SK-N-SH (cell line): ENCODE data around the gene RASL11B. TPM values are rescaled to one million over a fixed set of nuclear protein-coding genes. Genes with fewer than 3 reads are reported as not detected.

Source experiments
- CTCF ChIA-PET: fragments of 300-600, 350-600 bp; formaldehyde crosslinking; extraction: SDS; loops from one replicate; lab custom pipeline; 2021; lab: Yijun Ruan, JAX
- POLR2A ChIA-PET: fragments of 350-600 bp; sonication (Branson Sonifier 250); formaldehyde crosslinking; extraction: SDS; loops from one replicate; lab custom pipeline; 2020; ENCODE audit warnings: antibody characterized with exemption, inconsistent platforms; lab: Yijun Ruan, JAX
- DNase-seq: peaks from one replicate; pipeline ENCODE4 v3.0.0; 2012
- H2AFZ ChIP-seq: fragments of 200-600 bp; sonication (generic); 2 replicates; pipeline ENCODE4 v1.8.1; 2016; ENCODE audit warnings: antibody characterized with exemption, mild to moderate bottlenecking, low read depth
- H3F3A ChIP-seq: fragments of 200-600 bp; sonication (generic); replicated peaks from 2 replicates; pipeline ENCODE3; 2016; ENCODE audit warnings: antibody characterized with exemption, mild to moderate bottlenecking; ENCODE audit not compliant: insufficient read depth
- H3K27ac ChIP-seq, 2 experiments: fragments of 200-500 bp in 1 of 2; fragments of 200-600 bp in 1 of 2; sonication (Bioruptor generic) in 1 of 2; sonication (generic), shearing (Covaris generic) in 1 of 2; 2 replicates each; pipeline versions ENCODE4 v1.5.1 to v1.6.1; 2014 to 2016; ENCODE audit warnings: low read depth in 2 of 2, inconsistent platforms in 1 of 2, low read length in 1 of 2, mild to moderate bottlenecking in 1 of 2, mixed read lengths in 1 of 2
- H3K27me3 ChIP-seq: fragments of 200-600 bp; sonication (generic), shearing (Covaris generic); 2 replicates; pipeline ENCODE4 v1.6.1; 2016; ENCODE audit warnings: mixed run types; ENCODE audit not compliant: insufficient read depth
- H3K36me3 ChIP-seq, 2 experiments: fragments of 200-500 bp in 1 of 2; fragments of 200-600 bp in 1 of 2; sonication (Bioruptor generic) in 1 of 2; sonication (generic) in 1 of 2; replicated peaks in 1 of 2; 2 replicates each; pipeline versions ENCODE3 to v1.5.1; 2014 to 2016; ENCODE audit warnings: low read length in 1 of 2, mild to moderate bottlenecking in 1 of 2; ENCODE audit not compliant: insufficient read depth in 2 of 2, control insufficient read depth in 1 of 2
- H3K4me1 ChIP-seq, 2 experiments: fragments of 200-500 bp in 1 of 2; fragments of 200-600 bp in 1 of 2; sonication (Bioruptor generic) in 1 of 2; sonication (generic), shearing (Covaris generic) in 1 of 2; 2 replicates each; pipeline versions ENCODE4 v1.5.1 to v1.6.1; 2014 to 2016; ENCODE audit warnings: low read depth in 1 of 2, low read length in 1 of 2, mixed run types in 1 of 2; ENCODE audit not compliant: insufficient read depth in 2 of 2, control insufficient read depth in 1 of 2
- H3K4me2 ChIP-seq: fragments of 200-600 bp; sonication (generic), shearing (Covaris generic); 2 replicates; pipeline ENCODE4 v1.6.1; 2017; ENCODE audit warnings: mixed run types
- H3K4me3 ChIP-seq, 2 experiments: fragments of 200-500 bp in 1 of 2; fragments of 200-600 bp in 1 of 2; sonication (Bioruptor generic) in 1 of 2; sonication (generic), shearing (Covaris generic) in 1 of 2; 2 replicates each; pipeline versions ENCODE4 v1.5.1 to v1.8.1; 2014 to 2016; ENCODE audit warnings: low read depth in 2 of 2, inconsistent platforms in 1 of 2, low read length in 1 of 2, mild to moderate bottlenecking in 1 of 2, mixed read lengths in 1 of 2, moderate library complexity in 1 of 2
- H3K79me2 ChIP-seq: fragments of 200-600 bp; sonication (generic); 2 replicates; pipeline ENCODE4 v1.8.1; 2017; ENCODE audit warnings: mild to moderate bottlenecking; ENCODE audit not compliant: insufficient read depth
- H3K9ac ChIP-seq: fragments of 200-600 bp; sonication (generic); 2 replicates; pipeline ENCODE4 v1.6.1; 2017; ENCODE audit warnings: mixed run types
- H3K9me2 ChIP-seq: fragments of 200-600 bp; sonication (generic); 2 replicates; pipeline ENCODE4 v1.6.1; 2017; ENCODE audit warnings: mixed run types
- H3K9me3 ChIP-seq: fragments of 200-600 bp; sonication (generic); 2 replicates; pipeline ENCODE4 v1.6.1; 2017; ENCODE audit warnings: mixed run types, mild to moderate bottlenecking, moderate library complexity
- H4K20me1 ChIP-seq: fragments of 200-600 bp; sonication (generic); 2 replicates; pipeline ENCODE4 v1.6.1; 2017; ENCODE audit warnings: mild to moderate bottlenecking, mixed run types; ENCODE audit not compliant: insufficient read depth
- CHD2 ChIP-seq: fragments of 150-350 bp; IDR thresholded peaks from 2 replicates; pipeline ENCODE4 v1.6.1; 2018; ENCODE audit warnings: low read length; ENCODE audit not compliant: partially characterized antibody
- CTCF ChIP-seq: fragments of 200-600 bp; sonication (generic); IDR thresholded peaks from 2 replicates; pipeline ENCODE4 v1.6.1; 2017; ENCODE audit warnings: antibody characterized with exemption, mild to moderate bottlenecking, moderate library complexity
- EZH2phosphoT487 ChIP-seq: fragments of 200-600 bp; sonication (generic); IDR thresholded peaks from 2 replicates; pipeline ENCODE4 v1.6.1; 2017; ENCODE audit warnings: low read depth, mixed run types, mild to moderate bottlenecking, antibody characterized with exemption, moderate library complexity, borderline replicate concordance
- FOSL2 ChIP-seq: IDR thresholded peaks from 2 replicates; pipeline ENCODE4 v1.4.0; 2012; ENCODE audit warnings: low read depth, mild to moderate bottlenecking, moderate library complexity, borderline replicate concordance
- JUND ChIP-seq: IDR thresholded peaks from 2 replicates; pipeline ENCODE4 v1.4.0; 2012
- MXI1 ChIP-seq: IDR thresholded peaks from 2 replicates; pipeline ENCODE4 v1.6.1; 2012; ENCODE audit warnings: mild to moderate bottlenecking, low read depth, low read length, improper control_type of control experiment
- NRF1 ChIP-seq: IDR thresholded peaks from 2 replicates; pipeline ENCODE4 v1.6.1; 2012; ENCODE audit warnings: low read depth, mild to moderate bottlenecking, low read length
- POLR2AphosphoS5 ChIP-seq: IDR thresholded peaks from 2 replicates; pipeline ENCODE4 v1.6.1; 2012; ENCODE audit warnings: low read depth, low read length
- RCOR1 ChIP-seq: fragments of 150-350 bp; IDR thresholded peaks from 2 replicates; pipeline ENCODE4 v1.6.1; 2017; ENCODE audit warnings: antibody characterized with exemption, low read length
- RXRA ChIP-seq: IDR thresholded peaks from 2 replicates; pipeline ENCODE4 v1.4.0; 2012; ENCODE audit warnings: low read depth, mild to moderate bottlenecking, borderline replicate concordance
- SIN3A ChIP-seq: IDR thresholded peaks from 2 replicates; pipeline ENCODE4 v1.6.1; 2012; ENCODE audit warnings: low read depth, mild to moderate bottlenecking, low read length, moderate library complexity, borderline replicate concordance
- SMC3 ChIP-seq: IDR thresholded peaks from 2 replicates; pipeline ENCODE4 v1.6.1; 2012; ENCODE audit warnings: low read depth, low read length, improper control_type of control experiment
- TAF1 ChIP-seq: IDR thresholded peaks from 2 replicates; pipeline ENCODE4 v1.6.1; 2012; ENCODE audit warnings: low read depth, mild to moderate bottlenecking, low read length, moderate library complexity, borderline replicate concordance
- TEAD4 ChIP-seq: IDR thresholded peaks from 2 replicates; pipeline ENCODE4 v1.4.0; 2012; ENCODE audit warnings: mild to moderate bottlenecking, borderline replicate concordance; ENCODE audit not compliant: insufficient read depth
- USF1 ChIP-seq: IDR thresholded peaks from 2 replicates; pipeline ENCODE4 v1.4.0; 2012; ENCODE audit warnings: low read depth, borderline replicate concordance
- USF2 ChIP-seq: fragments of 150-350 bp; IDR thresholded peaks from 2 replicates; pipeline ENCODE4 v1.6.1; 2017; ENCODE audit warnings: antibody characterized with exemption, low read length, low read depth, borderline replicate concordance
- ZBTB33 ChIP-seq: IDR thresholded peaks from 2 replicates; pipeline ENCODE4 v1.4.0; 2012; ENCODE audit warnings: low read depth, borderline replicate concordance
- WGBS: methylation state at CpG from one replicate; pipeline ENCODE4 v1.1.6; 2017; ENCODE audit warnings: low lambda C conversion rate; 5-methylcytosine and 5-hydroxymethylcytosine counted together
- polyA plus RNA-seq, 3 experiments: library from polyadenylated mRNA; depleted of rRNA; stranded (reverse); fragments of >200 nt; gene quantifications; 2 replicates each; pipeline ENCODE4 v1.2.3, GENCODE V29; 2012

Gene RASL11B
- polyA plus RNA-seq, 1 of the 3 experiments (the other 2 are of a cell fraction): 0.54 TPM

GRCh38 chr4:52861171-52861823, 820 bp upstream of the RASL11B start:
- WGBS: 77% methylated on average over 25 of the region's 26 CpGs
- Histone ChIP-seq H4K20me1 (no peaks in the 10 kb centered on the region), H3K4me2 (peak overlapping the region; percentile 95), H3F3A (peaks cover 9% of the 10 kb centered on the region), H3K4me1 (peaks cover 0 to 25% of the 10 kb centered on the region in 2 experiments; a peak in 2 of 4 replicates), H3K27ac (peak overlapping the region in 1 of 2 experiments; percentile 90; a peak in 1 of 4 replicates), H3K27me3 (no peaks in the 10 kb centered on the region; the same call in 1 of the 2 replicates), H3K4me3 (peak overlapping the region; percentile 71 to 73), H3K9ac (peak overlapping the region; percentile 45; the same call in 1 of the 2 replicates), H2AFZ (peak overlapping the region; percentile 92; the same call in 1 of the 2 replicates), H3K79me2 (no peaks in the 10 kb centered on the region), H3K9me3 (no peaks in the 10 kb centered on the region), H3K36me3 (peaks cover 0 to 12% of the 10 kb centered on the region in 2 experiments), H3K9me2 (no peaks in the 10 kb centered on the region)
- TF ChIP-seq POLR2AphosphoS5: no peak
- TF ChIP-seq SMC3: no peak
- no peak for TF ChIP-seq USF1
- no peak for TF ChIP-seq NRF1
- no peak for TF ChIP-seq TAF1
- TF ChIP-seq MXI1: no peak
- TF ChIP-seq CTCF: no peak
- CTCF ChIA-PET: interaction anchor here (0.6 to 2.5 kb wide), 5 partner anchors 13 to 316 kb away, joined by 3 to 9 read pairs (median 4); no protein-coding TSS in a partner anchor
- POLR2A ChIA-PET: interaction anchor here (1.0 to 1.8 kb wide), 2 partner anchors 139 to 149 kb away, joined by 3 to 8 read pairs; no protein-coding TSS in a partner anchor
- DNase-seq: no peak

GRCh38 chr4:52862639-52863161, 583 bp downstream of the RASL11B start:
- peak overlapping the region; percentile 95 for H3K4me2 ChIP-seq
- H3K4me1 ChIP-seq: peaks cover 0 to 38% of the 10 kb centered on the region in 2 experiments; a peak in 2 of 4 replicates
- no peaks in the 10 kb centered on the region for H3K9me2 ChIP-seq
- ChIA-PET CTCF (interaction anchor here (1.1 to 3.6 kb wide), 7 partner anchors 11 to 625 kb away, joined by 3 to 25 read pairs (median 4); no protein-coding TSS in a partner anchor), POLR2A (interaction anchor here (0.8 to 3.5 kb wide), 3 partner anchors 141 to 471 kb away, joined by 3 to 26 read pairs (median 10); no protein-coding TSS in a partner anchor)
- peak overlapping the region; percentile 71 to 73 for H3K4me3 ChIP-seq
- peak overlapping the region in 1 of 2 experiments; percentile 100; a peak in 2 of 4 replicates for H3K27ac ChIP-seq
- DNase-seq: peak; percentile 50
- no peaks in the 10 kb centered on the region for H3K79me2 ChIP-seq
- no peaks in the 10 kb centered on the region for H4K20me1 ChIP-seq
- H3F3A ChIP-seq: peaks cover 9% of the 10 kb centered on the region
- no peaks in the 10 kb centered on the region for H3K9me3 ChIP-seq
- H3K36me3 ChIP-seq: peaks cover 0 to 17% of the 10 kb centered on the region in 2 experiments
- H3K9ac ChIP-seq: no peak overlapping the region
- no peaks in the 10 kb centered on the region; the same call in 1 of the 2 replicates for H3K27me3 ChIP-seq
- peak overlapping the region; percentile 74 for H2AFZ ChIP-seq
- WGBS: 10% methylated on average over 14 of the region's 23 CpGs
- TF ChIP-seq CHD2 (no peak), FOSL2 (no peak), RXRA (no peak), USF2 (no peak), RCOR1 (no peak), ZBTB33 (no peak), CTCF (no peak), TEAD4 (no peak), JUND (no peak), SIN3A (no peak), EZH2phosphoT487 (no peak)
